NCI-H1417 treated with DMSO at 0.1 percent for 48 hours (cell line): ENCODE measurements around the gene CIZ1.
A peak's percentile ranks its signal among the peaks of the same experiment; 100 is the strongest.

Experiments used
- DNase-seq: peaks from one replicate; lab custom pipeline; 2025; lab: John Stamatoyannopoulos, UW

The CIZ1 gene

DNA sequence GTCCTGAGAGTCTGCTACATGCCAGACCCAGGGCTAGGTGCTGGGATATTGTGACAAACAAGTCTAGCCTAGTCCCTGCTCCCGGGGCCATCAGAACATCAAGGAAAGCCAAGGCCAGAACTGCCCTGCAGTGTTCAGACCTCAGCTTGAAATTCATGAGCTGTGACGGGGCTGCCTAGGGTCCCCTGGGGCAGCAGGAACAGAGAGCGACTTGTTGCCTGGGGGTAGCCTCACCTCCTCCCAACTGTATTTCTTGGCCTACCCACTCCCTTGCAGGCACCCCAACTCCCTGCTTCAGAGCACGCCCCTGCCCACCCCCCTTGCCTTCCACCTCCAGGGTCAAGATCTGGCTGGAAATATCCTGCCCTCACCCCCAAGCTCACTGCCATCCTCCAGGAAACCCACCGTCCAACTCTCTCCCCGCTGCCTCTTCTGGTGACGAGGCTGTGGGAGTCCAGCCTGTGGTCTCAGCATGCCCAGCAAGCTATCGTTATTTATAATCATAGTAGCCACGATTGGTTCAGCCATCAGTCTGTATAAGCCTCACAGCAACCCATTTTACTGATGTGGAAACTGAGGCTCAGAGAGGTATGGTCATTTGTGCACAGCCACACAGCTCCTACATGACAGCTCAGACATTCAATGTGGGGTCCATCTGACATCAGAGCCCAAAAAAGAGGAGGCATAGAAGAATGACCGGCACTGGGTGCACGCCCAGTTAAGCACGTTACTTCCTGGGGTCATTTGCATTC lies 22.6 kb upstream of the CIZ1 start:
- DNase-seq = no peak

DNA sequence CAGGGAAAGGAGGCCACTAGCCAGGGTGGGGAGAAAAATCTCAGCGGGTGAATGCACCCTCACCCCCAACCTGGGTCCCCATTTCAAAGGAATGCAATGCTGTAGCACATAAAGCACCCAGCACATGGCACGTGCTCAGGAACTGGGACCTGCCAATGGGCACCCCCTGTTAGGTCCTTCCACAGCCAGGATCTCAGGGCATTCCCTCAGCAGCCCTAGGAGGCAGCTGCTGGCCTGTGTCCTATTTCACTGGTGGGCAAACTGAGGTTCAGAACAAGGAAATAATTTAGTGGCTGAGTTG lies 20.6 kb upstream of the CIZ1 start:
- DNase-seq = no peak

DNA sequence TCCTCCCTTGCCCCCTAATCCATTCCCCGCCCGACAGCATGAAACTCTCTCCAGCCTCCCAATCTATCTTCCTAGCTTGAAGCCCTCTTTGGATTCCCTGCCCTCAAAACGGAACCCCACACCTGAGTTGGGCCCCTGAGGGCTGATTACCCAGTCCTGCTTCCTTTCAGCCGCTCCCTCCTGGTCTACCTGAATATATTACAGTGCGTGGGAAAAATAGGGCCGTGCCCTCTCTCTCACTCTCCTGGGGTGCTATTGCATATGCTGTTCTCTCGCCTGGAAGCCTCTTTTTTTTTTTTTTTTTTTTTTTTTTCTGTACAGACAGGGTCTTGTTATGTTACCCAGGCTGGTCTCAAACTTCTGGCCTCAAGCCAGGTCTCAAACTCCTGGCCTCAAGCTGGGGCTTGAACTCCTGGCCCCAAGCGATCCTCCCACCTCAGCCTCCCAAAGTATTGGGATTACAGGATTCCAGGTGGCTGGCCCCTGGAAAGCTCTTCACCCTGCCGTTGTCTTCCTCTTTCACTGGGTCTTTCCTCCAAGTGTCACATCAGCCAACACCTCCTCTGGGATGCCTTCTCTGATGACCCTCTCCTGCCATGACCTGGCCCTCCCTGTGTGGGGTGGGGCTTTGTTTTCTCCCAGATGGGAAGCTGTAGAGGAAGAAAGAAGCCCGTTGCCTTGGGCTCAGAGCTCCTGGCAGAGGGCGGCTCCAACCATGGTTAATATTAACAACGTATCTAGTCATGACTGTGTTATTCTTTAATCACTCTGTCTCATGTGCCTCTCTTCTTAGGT lies 20.0 kb upstream of the CIZ1 start:
- DNase-seq = no peak

DNA sequence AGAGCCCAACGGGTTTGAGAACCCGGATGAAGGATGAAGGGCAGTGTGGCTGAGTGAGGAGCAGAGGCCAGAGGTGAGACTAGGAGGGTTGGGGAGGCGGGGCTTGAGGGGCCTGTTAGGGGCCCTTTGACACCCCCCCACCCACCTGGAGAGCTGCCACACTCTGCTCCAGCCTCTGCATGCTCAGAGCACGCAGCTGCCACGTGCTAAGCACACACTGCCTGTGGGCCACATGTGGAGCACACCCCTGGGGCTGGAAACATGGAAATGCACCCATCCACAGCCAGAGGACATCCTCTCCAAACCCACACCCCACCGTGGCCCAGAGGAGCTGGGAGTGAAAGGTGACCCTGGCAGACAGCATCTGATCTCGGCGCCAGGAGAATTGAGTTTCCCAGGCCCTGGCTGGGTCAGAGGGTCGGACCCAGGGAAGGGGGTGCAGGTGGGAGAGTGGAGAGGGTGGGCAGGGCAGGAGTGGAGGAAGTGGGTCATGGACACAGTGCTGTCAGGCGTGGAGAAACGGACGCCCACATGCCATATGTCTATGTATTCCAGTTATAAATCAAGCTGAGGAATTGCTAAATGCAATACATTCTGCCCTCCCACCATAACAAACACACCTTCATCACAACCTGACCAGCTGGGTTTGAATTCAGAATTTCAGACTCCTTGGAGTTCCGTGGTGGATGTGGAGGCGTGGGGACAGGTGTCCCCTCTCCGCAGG lies 17.7 kb upstream of the CIZ1 start:
- no peak for DNase-seq

DNA sequence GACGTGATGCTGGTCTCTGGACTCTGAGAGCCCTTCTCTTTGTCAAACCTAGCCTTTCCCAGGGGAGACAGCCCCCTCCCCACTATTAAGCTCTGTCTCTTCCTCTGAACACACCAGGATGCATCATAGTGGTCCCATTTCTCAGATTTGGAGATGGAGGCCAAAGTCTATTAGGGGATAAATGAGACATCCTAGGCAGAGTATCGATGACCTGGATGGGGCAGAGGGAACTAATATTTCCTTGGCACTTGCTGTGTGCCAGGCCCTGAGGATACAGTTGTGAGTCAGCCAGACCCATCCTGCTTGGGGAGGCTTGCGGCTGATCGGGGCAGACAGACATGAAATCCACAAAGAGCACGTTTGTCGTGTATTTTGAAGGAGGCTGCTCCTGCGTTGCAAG lies 17.0 kb upstream of the CIZ1 start:
- no peak for DNase-seq

DNA sequence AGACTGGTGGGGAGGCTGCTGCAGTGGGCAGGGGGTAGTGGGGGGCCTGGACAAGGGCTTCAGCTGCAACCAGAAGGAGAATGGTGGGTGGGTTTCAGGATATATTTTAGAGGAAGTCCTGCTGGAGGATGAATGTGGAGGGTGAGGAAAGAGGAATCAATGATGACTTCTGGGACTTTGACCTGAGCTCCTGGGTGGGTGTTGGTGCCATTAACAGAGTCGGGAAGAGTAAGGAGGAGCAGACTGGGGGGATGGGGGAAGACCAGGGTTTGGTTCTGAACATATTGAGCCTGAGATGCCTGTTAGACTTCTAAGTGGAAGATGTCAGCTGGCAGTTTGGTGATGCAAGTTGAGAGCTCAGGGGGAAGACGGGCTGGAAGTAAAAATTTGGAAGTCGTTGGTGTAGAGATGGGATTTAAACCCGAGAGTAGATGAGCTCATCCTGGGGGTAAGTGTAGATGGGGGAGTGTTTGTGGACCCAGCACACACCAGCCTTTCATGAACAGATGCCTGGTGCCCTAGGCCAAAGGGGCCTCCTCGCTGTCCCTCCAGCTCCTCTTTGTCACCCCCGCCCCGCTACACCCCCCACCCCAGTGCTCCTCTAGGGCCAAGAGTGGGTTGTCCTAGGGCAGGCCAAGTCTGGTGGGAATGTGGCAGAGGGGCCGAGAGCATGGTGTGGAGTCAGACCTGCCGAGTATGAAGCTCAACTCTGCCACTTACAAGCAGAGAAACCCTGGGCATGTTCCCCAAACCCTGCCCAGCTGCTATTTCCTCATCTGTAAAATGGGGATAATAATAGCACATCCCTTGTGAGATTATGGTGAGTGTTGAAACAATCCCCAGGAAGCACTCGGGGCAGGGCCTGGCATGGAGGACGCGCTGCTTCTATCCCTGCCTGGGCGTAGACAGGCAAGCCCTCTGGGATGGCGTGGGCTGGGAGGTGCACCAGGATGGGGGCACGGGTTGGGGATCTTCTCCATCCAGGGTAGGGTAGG lies 15.8 kb upstream of the CIZ1 start:
- no peak for DNase-seq

DNA sequence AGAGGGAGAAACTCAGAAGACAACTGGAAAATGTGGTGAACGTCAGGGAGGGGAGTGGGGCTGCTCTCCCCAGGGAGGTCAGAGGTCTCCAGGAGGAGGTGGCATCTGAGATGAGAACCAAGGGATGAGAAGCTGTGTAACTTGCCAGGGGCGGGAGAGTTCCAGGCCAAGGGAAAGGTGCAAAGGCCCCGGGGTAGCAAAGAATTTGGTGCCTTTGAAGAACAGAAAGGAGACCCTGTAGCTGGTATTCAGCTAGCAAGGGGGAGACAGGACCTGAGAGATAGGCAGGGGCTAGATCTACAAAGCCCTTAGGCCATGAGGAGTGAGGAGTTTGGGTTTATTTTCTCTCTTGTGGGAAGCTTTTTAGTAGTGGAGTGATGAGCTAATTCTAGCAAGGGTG lies 15.1 kb upstream of the CIZ1 start:
- DNase-seq = no peak

DNA sequence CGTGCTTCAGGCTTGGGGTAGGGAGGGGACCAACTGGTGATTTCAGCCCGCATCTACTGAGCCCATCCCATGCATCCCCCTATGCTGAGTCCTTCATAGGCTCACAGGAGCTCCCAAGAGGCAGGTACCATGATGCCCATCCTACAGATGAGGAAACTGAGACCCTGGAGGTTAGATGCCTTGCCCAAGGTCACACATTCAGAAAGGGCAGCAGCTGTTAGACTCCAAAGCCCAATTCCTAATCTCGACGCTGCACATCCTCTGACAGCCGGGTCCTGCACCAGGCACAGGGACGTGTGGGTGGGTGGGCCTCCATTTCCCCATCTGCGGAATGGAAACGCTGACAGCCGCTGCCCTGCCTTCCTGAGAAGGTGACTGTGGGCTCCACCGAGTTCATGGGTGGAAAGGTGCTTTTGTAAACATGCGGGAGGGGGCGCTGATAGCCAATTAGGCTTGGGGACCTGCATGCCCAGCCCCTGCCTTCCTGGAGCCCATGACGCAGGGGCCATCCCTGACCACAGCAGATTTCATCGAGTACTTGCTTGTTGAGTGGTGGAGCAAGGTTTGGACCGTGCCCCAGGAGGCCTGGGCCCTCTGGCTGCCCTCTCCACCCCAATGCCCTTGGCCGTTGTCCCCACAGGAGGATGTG lies 14.0 kb upstream of the CIZ1 start:
- no peak for DNase-seq

DNA sequence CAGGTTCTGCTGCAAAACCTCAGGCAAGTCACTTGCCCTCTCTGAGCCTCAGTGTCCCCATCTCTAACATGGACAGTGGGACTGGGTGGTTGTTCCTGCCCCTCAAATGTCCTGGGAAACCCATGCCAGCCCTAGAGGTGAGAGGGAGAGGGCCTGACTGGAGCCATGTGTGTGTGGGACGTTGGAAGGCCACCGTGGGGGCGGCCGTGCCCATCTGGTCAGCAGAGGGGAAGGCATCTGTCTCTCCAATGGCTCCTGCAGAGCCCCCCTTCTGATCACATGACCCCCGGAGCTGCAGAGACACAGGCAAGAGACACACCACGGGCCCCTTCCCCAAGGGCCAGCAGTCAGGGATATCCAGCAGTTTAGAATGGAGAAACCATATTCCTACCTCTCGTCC lies 13.5 kb upstream of the CIZ1 start:
- DNase-seq = no peak

DNA sequence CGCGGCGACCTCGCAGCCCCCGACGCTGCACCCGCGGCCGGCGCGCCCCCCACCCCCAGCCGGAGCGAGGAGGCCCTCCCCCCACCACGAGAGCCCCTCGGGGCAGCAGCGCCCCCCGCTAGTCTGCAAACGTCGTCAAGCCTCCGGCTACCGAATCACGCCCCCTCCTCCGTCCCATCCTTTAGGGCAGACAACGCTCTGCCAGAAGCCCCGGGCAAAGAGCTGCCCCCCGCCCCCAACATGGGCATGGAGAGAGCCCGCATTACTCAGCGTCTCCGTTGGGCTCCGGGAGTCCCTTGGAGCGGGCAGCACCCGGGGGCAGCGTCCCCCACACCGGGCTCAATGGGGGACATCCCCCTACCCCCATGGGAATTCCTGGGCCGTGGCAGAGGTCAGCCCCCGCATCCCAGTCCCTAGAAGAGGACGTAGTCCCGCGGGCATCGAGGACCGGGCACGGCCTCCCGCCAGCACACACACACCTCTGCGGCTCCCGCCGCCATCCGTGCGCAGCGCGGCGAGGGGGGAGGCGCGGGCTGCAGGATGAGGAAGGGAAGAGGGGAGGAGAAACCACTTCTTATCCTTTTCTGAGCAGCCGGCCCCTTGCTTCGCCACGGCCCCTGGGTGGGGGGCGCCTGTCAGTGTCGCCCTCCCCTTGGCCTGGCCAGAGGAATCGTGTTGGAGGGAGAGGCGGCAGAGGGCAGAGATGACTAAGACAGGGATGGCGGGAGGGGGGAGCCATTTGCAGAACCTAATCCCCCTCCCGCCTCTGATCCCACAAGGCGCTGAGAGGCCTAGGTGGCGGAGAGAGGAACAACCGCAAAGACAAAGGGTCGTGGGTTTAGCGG lies 12.6 kb upstream of the CIZ1 start:
- peak; percentile 32 for DNase-seq

DNA sequence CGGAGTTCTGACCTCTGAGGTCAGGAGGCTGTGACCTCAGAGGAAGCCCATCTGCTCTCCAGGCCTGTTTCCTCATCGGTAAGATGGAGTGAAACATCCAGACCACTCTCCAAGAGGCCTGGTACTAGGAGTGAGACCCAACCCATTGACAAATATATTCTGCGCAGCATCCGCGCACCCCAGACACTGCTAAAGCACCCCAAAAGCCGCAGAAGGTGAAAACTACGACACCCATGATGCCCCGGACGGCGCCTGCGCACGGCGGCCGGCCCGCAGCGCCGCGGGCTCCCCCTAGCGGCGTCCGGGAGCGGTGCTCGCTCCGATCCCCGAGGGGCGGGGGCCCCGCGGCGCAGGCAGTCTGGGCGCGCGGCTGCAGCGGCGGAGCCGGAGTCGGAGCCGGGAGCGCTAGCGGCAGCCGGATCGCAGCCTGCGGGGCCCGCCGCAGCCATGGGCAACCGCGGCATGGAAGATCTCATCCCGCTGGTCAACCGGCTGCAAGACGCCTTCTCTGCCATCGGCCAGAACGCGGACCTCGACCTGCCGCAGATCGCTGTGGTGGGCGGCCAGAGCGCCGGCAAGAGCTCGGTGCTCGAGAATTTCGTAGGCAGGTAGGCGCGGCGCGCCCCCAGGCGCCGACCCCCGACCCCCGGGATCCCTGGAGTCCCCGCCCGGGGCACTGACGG lies 11.8 kb upstream of the CIZ1 start, which contains the start of gene DNM1:
Gene DNM1 (plus strand): TSS at position 356 of the 683 bp plus-strand sequence. CDS start 92 bp downstream, at position 448.
- DNase-seq = no peak

DNA sequence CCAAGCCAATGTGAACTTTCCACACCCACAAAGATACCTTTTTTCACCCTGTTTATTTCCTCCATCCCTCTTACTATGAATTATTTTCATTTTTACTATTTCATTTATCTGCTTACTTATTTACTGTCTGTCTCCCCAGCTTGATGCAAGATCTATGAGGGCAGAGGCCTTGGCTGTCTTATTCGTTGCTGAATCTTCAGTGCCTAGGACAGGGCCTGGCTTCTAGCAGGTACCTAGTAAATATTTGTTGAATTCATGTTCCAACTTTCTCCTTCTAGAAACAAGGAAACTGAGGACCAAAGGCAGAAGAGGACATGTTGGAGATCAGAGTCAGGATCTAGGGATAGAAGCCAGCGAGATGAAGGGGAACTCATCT lies 11.3 kb upstream of the CIZ1 start:
- no peak for DNase-seq

DNA sequence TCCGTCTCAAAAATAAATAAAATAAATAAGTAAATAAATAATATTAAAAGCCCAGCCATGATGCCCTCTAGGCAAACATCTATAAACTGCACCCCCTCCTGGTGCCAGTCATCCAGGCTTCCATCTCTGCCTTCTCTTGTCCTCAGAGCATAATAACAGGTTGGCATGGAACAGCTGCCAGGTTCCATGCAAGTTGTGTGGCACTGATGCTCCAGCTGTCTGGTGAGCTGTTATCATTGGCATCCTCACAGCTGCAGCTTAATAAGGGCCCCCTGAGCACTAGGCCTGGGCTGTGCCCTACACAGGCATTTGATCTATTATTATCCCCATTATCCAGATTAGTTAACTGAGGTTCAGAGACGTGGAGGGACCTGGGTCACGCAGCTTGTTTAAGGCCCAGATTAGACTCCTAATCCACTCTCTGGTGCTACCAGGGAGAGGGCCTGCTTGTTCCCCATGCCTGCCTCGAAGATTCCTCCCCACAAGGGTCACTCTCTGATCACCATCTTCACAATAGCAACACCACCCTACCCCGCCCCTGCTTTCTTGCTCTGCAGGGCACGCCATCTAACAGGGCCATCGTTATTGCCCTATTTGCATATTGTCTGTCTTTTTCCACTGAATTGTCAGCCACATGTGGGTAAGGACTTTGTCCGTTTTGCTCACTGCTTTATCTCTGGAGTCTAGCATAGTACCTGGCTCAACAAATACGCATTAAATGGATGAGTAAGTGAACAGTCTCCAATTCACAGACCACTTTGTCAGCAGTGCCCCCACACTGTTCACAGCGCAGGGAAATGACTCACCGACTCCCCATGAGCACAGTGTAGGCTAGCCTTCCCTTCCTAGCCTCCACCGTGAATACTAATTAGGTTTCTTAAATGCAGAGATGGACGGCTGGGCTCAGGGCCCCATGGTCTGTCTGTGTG lies 10.3 kb upstream of the CIZ1 start:
- no peak for DNase-seq

DNA sequence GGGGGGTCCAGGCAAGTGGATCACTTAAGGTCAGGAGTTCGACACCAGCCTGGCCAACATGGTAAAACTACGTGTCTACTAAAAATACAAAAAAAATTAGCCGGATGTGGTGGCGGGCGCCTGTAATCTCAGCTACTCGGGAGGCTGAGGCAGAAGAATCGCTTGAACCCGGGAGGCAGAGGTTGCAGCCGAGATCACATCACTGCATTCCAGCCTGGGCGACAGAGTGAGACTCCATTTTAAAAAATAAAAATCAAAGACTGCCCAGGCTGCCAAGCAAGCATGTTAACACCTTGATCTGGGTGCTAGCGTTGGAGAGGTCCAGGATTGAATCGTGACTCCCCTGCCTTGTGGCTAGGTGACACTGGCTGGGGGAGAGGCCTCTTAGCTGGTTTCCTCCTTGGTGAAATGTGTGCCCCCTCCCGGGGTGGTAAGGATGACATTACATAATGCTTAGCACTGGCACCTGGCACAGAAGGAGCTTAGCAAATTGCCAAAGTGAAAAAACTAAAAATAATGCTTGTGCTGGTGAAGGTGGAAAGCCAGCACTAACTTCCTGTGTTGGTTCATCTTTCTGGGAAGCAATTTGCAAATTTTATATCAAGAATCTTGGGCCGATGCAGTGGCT lies 2.2 kb upstream of the CIZ1 start:
- no peak for DNase-seq

DNA sequence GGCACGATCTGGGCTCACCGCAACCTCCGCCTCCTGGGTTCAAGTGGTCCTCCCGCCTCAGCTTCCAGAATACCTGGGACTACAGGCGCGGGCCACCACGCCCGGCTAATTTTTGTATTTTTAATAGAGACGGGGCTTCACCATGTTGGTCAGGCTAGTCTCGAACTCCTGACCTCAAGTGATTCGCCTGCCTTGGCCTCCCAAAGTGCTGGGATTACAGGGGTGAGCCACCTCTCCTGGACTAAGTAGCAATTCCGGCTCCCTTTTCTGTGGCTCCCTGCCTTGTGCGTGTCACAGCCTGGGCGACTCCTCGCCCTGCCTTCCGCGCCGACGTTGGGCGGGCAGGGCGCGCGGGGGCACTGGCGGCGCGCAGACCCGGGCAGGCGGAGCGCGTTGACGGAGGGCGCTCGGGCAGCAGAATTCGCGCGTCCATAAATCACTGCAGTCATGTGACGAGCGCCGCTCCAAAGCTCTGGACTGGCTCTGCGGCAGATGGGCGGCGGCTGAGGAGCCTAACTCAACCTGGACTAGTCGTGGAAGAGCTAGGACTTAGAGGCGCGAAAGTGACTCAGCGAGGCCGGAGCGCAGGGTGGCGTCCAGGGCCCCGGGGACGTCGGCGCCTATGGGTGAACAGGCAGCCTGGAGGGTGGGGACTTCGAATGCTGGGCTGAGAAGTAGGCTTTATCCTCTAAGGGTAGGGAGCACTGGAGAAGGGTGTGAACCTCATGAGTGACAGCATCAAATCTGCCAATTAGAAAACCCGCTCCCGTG lies 1.4 kb upstream of the CIZ1 start:
- DNase-seq = no peak

DNA sequence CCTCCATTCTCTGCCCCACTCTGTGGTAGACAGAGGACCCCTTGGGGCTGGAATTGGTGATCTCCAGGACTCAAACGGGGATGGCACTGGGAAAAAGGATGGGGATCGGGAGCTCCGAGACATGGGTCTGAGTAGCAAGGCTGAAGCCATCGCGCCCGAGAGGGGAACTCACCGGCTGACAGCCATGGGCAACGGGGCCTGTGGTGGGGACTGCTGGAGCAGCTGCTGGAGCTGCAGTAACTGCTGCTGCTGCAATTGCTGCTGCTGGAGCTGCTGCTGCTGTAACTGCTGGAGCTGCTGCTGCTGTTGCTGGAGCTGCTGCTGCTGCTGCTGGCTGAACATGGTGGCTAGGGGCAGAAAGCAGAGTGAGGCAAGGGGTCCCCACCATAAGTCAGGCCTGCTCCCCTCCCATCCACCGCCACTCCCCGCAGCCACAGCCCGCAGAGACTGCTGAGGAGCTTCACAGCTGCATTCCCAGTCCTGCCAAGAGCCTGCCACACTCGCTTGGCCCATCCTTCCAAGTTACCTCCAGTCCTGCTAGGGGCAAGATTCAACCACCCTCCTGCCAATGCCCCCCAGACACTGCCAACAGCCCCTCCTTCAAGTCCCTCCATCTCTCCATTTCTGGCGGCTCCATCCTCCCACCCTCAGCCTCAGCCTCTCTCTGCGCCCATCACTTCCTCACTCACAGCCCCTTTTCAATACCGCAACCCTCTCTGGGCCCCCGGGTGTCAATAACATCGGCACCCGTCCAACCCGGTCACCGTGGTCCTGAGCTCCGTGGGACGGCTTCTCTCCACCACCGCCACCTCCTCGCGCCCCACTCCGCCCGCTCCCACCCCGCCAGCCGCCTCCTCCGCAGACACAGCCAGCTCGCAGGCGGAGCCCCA lies 611 bp downstream of the CIZ1 start:
- DNase-seq = no peak
